HCT116 (cell line): ENCODE measurements around the gene KCTD15. TPM values are rescaled to one million over a fixed set of nuclear protein-coding genes. Genes with fewer than 3 reads are reported as not detected.

Source experiments
- ATAC-seq: fragments of 200-7000 bp; cut with Tn5 transposase; 2 replicates; pipeline ENCODE4 v1.9.1; 2020; ENCODE audit warnings: mild to moderate bottlenecking, moderate library complexity
- BruUV-seq: library from RNA; stranded (reverse); fragments of 400-500 nt; replicated peaks from 2 replicates; lab custom pipeline; 2021; lab: Mats Ljungman, UMichigan
- CTCF ChIA-PET: fragments of 300-600 bp; sonication (Branson Sonifier 250); formaldehyde crosslinking; loops from one replicate; lab custom pipeline; 2021; ENCODE audit warnings: antibody characterized with exemption; lab: Charles Lee
- POLR2A ChIA-PET: fragments of 300-600, 350-600 bp; sonication (Branson Sonifier 250); formaldehyde crosslinking; loops from one replicate; lab custom pipeline; 2021; ENCODE audit warnings: antibody characterized with exemption; lab: Charles Lee
- RAD21 ChIA-PET, 2 experiments: fragments of 300-600 bp; sonication (Branson Sonifier 250); formaldehyde crosslinking; loops; one replicate each; lab custom pipeline; 2023; ENCODE audit warnings: low total read pairs in 2 of 2; ENCODE audit not compliant: uncharacterized antibody in 2 of 2, unreplicated experiment in 2 of 2, low non-redundant PET in 1 of 2; lab: Charles Lee
- DNase-seq: peaks from one replicate; pipeline ENCODE4 v3.0.0-alpha.2; 2010; ENCODE audit warnings: low read depth, low spot score
- H2AFZ ChIP-seq: fragments of 200-600 bp; shearing (Covaris generic), sonication (generic); 2 replicates; pipeline ENCODE4 v1.6.1; 2017; ENCODE audit warnings: low read depth, mixed run types, mixed read lengths, antibody characterized with exemption, low read length; ENCODE audit not compliant: poor library complexity, severe bottlenecking
- H3K27ac ChIP-seq: 2 replicates; pipeline ENCODE4 v1.5.1; 2012; ENCODE audit warnings: low read depth, low read length
- H3K27me3 ChIP-seq: fragments of 200-600 bp; sonication (generic); 2 replicates; pipeline ENCODE4 v1.6.1; 2016; ENCODE audit warnings: mixed run types, low read length, mixed read lengths; ENCODE audit not compliant: insufficient read depth
- H3K36me3 ChIP-seq, 2 experiments: fragments of 200-500 bp in 1 of 2; fragments of 200-600 bp in 1 of 2; sonication (Bioruptor generic) in 1 of 2; sonication (generic) in 1 of 2; 2 replicates each; pipeline versions ENCODE4 v1.5.1 to v1.6.1; 2014 to 2016; ENCODE audit warnings: low read length in 2 of 2, inconsistent platforms in 1 of 2, mixed read lengths in 1 of 2, mixed run types in 1 of 2; ENCODE audit not compliant: insufficient read depth in 2 of 2, control insufficient read depth in 1 of 2
- H3K4me1 ChIP-seq, 2 experiments: fragments of 200-600 bp in 1 of 2; sonication (generic) in 1 of 2; 2 replicates each; pipeline versions ENCODE4 v1.5.1 to v1.6.1; 2012 to 2017; ENCODE audit warnings: low read length in 2 of 2, inconsistent platforms in 1 of 2, mild to moderate bottlenecking in 1 of 2, mixed read lengths in 1 of 2, mixed run types in 1 of 2, moderate library complexity in 1 of 2; ENCODE audit not compliant: insufficient read depth in 2 of 2, control insufficient read depth in 1 of 2
- H3K4me2 ChIP-seq: fragments of 200-600 bp; sonication (generic); 2 replicates; pipeline ENCODE4 v1.6.1; 2017; ENCODE audit warnings: mixed run types, low read length, mixed read lengths
- H3K4me3 ChIP-seq, 2 experiments: fragments of 200-600 bp in 1 of 2; sonication (generic) in 1 of 2; replicated peaks in 1 of 2; 2 replicates each; pipeline ENCODE4 v1.5.1; 2011 to 2016; ENCODE audit warnings: low read length in 2 of 2, control low read depth in 1 of 2, low read depth in 1 of 2, mild to moderate bottlenecking in 1 of 2, mixed read lengths in 1 of 2, mixed run types in 1 of 2
- H3K79me2 ChIP-seq: fragments of 200-600 bp; sonication (generic); 2 replicates; pipeline ENCODE4 v1.6.1; 2017; ENCODE audit warnings: mild to moderate bottlenecking, mixed run types, low read length, moderate library complexity, mixed read lengths; ENCODE audit not compliant: insufficient read depth
- H3K9ac ChIP-seq: fragments of 200-600 bp; sonication (generic); 2 replicates; pipeline ENCODE4 v1.6.1; 2016; ENCODE audit warnings: low read length, mixed read lengths
- H3K9me2 ChIP-seq: fragments of 200-600 bp; sonication (generic), shearing (Covaris generic); 2 replicates; pipeline ENCODE4 v1.6.1; 2017; ENCODE audit warnings: mixed run types, mild to moderate bottlenecking, moderate library complexity; ENCODE audit not compliant: insufficient read depth
- H3K9me3 ChIP-seq, 2 experiments: fragments of 200-500 bp in 1 of 2; fragments of 200-600 bp in 1 of 2; sonication (Bioruptor generic) in 1 of 2; sonication (generic) in 1 of 2; 2 replicates each; pipeline ENCODE4 v1.6.1; 2014 to 2017; ENCODE audit warnings: low read length in 2 of 2, mixed read lengths in 2 of 2, inconsistent platforms in 1 of 2, low read depth in 1 of 2, mild to moderate bottlenecking in 1 of 2, mixed run types in 1 of 2, moderate library complexity in 1 of 2; ENCODE audit not compliant: control insufficient read depth in 1 of 2, insufficient read depth in 1 of 2
- H4K20me1 ChIP-seq: fragments of 200-600 bp; sonication (generic), shearing (Covaris generic); 2 replicates; pipeline ENCODE4 v1.6.1; 2017; ENCODE audit warnings: mixed run types, mild to moderate bottlenecking, moderate library complexity; ENCODE audit not compliant: insufficient read depth
- ATF3 ChIP-seq: IDR thresholded peaks from 2 replicates; pipeline ENCODE4 v1.6.1; 2012
- CEBPB ChIP-seq: IDR thresholded peaks from 2 replicates; pipeline ENCODE4 v1.6.1; 2012; ENCODE audit warnings: low read depth
- CTCF ChIP-seq, 3 experiments: fragments of 200-600 bp in 1 of 3; sonication (generic) in 1 of 3; IDR thresholded peaks in 2 of 3; conservative IDR thresholded peaks in 1 of 3; 2 replicates each; pipeline ENCODE4 v1.5.1; 2012 to 2017; ENCODE audit warnings: low read depth in 2 of 3, low read length in 2 of 3, antibody characterized with exemption in 1 of 3, borderline replicate concordance in 1 of 3, control low read depth in 1 of 3, mild to moderate bottlenecking in 1 of 3, mixed read lengths in 1 of 3, mixed run types in 1 of 3, moderate library complexity in 1 of 3; ENCODE audit not compliant: insufficient read depth in 1 of 3
- JUND ChIP-seq: IDR thresholded peaks from 2 replicates; pipeline ENCODE4 v1.6.1; 2012
- MAX ChIP-seq: IDR thresholded peaks from 2 replicates; pipeline ENCODE4 v1.6.1; 2012
- POLR2AphosphoS5 ChIP-seq: IDR thresholded peaks from 2 replicates; pipeline ENCODE4 v1.6.1; 2011; ENCODE audit warnings: mild to moderate bottlenecking, low read depth, low read length, moderate library complexity
- SIN3A ChIP-seq: IDR thresholded peaks from 2 replicates; pipeline ENCODE4 v1.6.1; 2012; ENCODE audit warnings: low read depth
- TCF7L2 ChIP-seq: IDR thresholded peaks from 2 replicates; pipeline ENCODE4 v1.7.0; 2011; ENCODE audit warnings: borderline replicate concordance, inconsistent platforms; ENCODE audit not compliant: insufficient read depth, insufficient read length; ENCODE audit errors: extremely low read depth
- ZFX ChIP-seq: fragments of 450-650 bp; IDR thresholded peaks from 2 replicates; pipeline ENCODE4 v1.6.1; 2017
- ZNF274 ChIP-seq: fragments of 200-500 bp; sonication (Bioruptor generic); IDR thresholded peaks from 2 replicates; pipeline ENCODE4 v1.6.1; 2014; ENCODE audit warnings: mild to moderate bottlenecking, low read depth, low read length, inconsistent platforms
- intact Hi-C: fragments of 100-400 bp; cut with micrococcal nuclease; formaldehyde crosslinking; loops from 2 replicates; pipeline ENCODE4 v1.10.0; 2022
- total RNA-seq: library from RNA; stranded (reverse); gene quantifications from one replicate; pipeline ENCODE4 v1.2.1, GENCODE V29; 2021; ENCODE audit not compliant: unreplicated experiment

The KCTD15 gene
- total RNA-seq, 1 experiment from 2014 or later = 29.2 TPM

GRCh38 chr19:33748231-33748630 is 48.4 kb upstream of the KCTD15 start (continued):
- TF ChIP-seq CTCF (IDR thresholded peaks at IDR 0.05 in 2 of 3, conservative IDR thresholded peaks at IDR 0.05 in 1 of 3; ENCODE audit: borderline replicate concordance in 1 of 3, insufficient read depth in 1 of 3, low read depth in 2 of 3, low read length in 2 of 3) = no peak
- TF ChIP-seq SIN3A = no peak
- no peak for TF ChIP-seq CEBPB
- no peak for TF ChIP-seq MAX
- no peak for TF ChIP-seq ZNF274
- TF ChIP-seq ATF3 = no peak
- no peak for TF ChIP-seq ZFX
- no peak for TF ChIP-seq JUND

- BruUV-seq = no TSS peak
- intact Hi-C loops = no loop called here
- TF ChIP-seq JUND (no peak), ATF3 (no peak), TCF7L2 (no peak), POLR2AphosphoS5 (no peak), ZNF274 (no peak)
These were observed 47.7 kb upstream of the KCTD15 start for GRCh38 chr19:33749016-33749415.

More at GRCh38 chr19:33749016-33749415, 47.7 kb upstream of the KCTD15 start:
- Histone ChIP-seq H3K9me3 (no peaks in the 10 kb centered on the region), H3K9ac (no peak overlapping the region), H3K27me3 (peaks cover 26% of the 10 kb centered on the region), H3K4me3 (no peak overlapping the region), H3K9me2 (no peaks in the 10 kb centered on the region), H2AFZ (no peak overlapping the region), H3K79me2 (no peaks in the 10 kb centered on the region), H3K4me2 (no peak overlapping the region), H3K27ac (no peak overlapping the region), H3K4me1 (no peaks in the 10 kb centered on the region), H4K20me1 (no peaks in the 10 kb centered on the region), H3K36me3 (no peaks in the 10 kb centered on the region)
- CTCF ChIA-PET = interaction anchor here (1.0 kb wide), 1 partner anchor 509 kb away, joined by 3 read pairs; no protein-coding TSS in a partner anchor
- POLR2A ChIA-PET = no interaction called here
- RAD21 ChIA-PET = no interaction called here
- ATAC-seq = no peak
- DNase-seq = no peak
